GM10266 (cell line): ENCODE data around the gene KRTAP10-8.

Source experiments
- DNase-seq: peaks from one replicate; pipeline ENCODE4 v3.0.0; 2012; ENCODE audit errors: extremely low spot score
- TF ChIP-seq, protein P1 (sequence below): IDR thresholded peaks from 2 replicates; pipeline ENCODE4 v1.5.1; 2012; ENCODE audit warnings: mild to moderate bottlenecking, low read depth; ENCODE audit not compliant: control insufficient read depth, insufficient read depth; ENCODE audit errors: missing control alignments

The KRTAP10-8 gene, protein sequence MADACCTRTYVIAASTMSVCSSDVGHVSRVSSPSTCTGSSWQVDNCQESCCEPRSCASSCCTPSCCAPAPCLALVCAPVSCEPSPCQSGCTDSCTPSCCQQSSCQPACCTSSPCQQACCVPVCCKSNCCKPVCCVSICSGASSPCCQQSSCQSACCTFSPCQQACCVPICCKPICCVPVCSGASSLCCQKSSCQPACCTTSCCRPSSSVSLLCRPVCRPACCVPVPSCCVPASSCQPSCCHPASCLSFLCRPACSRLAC

GRCh38 chr21:44612029-44612486 is at the start of gene KRTAP10-8:
KRTAP10-8 (plus strand) TSS chr21:44612079; CDS start chr21:44612101, 22 bp downstream.
- TF ChIP-seq, protein P1, sequence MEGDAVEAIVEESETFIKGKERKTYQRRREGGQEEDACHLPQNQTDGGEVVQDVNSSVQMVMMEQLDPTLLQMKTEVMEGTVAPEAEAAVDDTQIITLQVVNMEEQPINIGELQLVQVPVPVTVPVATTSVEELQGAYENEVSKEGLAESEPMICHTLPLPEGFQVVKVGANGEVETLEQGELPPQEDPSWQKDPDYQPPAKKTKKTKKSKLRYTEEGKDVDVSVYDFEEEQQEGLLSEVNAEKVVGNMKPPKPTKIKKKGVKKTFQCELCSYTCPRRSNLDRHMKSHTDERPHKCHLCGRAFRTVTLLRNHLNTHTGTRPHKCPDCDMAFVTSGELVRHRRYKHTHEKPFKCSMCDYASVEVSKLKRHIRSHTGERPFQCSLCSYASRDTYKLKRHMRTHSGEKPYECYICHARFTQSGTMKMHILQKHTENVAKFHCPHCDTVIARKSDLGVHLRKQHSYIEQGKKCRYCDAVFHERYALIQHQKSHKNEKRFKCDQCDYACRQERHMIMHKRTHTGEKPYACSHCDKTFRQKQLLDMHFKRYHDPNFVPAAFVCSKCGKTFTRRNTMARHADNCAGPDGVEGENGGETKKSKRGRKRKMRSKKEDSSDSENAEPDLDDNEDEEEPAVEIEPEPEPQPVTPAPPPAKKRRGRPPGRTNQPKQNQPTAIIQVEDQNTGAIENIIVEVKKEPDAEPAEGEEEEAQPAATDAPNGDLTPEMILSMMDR = no peak
- no peak for DNase-seq

GRCh38 chr21:44564099-44564498 is 47.8 kb upstream of the KRTAP10-8 start:
- TF ChIP-seq, protein P1 = no peak
- no peak for DNase-seq

DNA sequence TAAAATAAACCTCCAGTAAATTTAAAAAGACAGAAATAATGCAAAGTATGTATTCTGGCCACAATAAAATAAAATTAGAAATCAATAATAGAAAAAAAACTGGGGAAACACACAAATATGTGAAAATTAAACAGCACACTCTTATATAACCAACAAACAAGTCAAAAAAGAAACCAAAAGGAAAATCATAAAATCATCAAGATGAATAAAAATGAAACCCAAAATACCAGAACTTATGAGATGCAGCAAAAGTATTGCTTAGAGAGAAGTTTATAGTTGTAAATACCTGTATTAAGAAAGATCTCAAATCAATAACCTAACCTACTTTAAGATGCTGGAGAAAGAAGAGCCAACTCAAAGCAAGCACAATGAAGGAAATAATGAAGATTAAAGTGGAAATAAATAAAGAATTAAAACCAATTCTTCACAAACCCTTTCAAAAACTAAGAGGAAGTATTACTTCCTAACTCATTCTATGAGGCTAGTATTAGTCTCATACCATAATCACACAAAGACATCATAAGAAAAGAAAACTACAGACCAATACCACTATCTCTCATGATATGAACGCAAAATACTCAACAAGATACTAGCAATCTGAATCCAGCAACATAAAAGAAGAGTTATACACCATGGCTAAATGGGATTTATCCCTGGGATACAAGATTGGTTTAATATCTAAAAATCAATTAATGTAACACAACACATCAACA is 46.8 kb upstream of the KRTAP10-8 start:
- no peak for DNase-seq
- TF ChIP-seq, protein P1 = no peak

DNA sequence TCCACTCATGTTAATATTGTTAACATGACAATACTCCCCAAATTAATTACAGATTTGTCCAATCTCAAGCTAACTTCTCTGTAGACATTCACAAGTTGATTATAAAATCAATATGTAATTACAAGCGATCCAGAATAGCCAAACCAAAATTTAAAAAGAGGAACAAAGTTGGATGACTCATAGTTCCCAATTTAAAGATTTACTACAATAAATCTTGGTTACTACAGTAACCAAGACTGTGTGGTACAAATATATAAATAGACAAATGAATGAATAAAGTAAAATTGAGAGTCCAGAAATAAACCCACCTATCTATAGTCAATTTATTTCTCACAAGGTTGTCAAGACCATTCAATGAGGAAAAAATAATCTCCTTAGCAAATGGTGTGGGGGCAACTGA is 45.5 kb upstream of the KRTAP10-8 start:
- TF ChIP-seq, protein P1 = no peak
- DNase-seq = no peak

GRCh38 chr21:44567481-44568171 is 44.3 kb upstream of the KRTAP10-8 start:
- TF ChIP-seq, protein P1 = no peak
- DNase-seq = no peak

DNA sequence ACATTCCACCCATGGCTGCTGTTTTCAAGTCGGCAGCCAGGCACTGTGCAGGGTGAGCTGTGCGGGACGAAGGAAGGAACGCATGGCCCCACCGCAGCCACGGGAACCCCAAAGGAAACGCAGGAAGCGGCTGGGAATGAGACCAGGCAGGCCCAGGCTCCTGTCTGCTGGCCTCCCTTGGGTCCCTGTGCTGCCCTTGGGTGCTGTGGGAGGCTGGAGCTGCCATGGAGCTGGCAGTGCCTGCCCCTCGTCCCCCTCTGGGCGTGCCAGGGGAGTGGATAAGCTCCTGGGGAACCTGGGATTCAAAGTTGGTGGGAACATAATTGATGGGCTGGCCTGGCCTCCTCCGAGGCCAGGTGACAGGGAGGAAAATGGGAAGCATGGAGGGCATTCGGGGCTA is 43.6 kb upstream of the KRTAP10-8 start:
- DNase-seq = no peak
- TF ChIP-seq, protein P1 = no peak
